Kidney (tissue), 14 donors: ENCODE data around the gene ARHGAP44. TPM values are rescaled to one million over a fixed set of nuclear protein-coding genes. Genes with fewer than 3 reads are reported as not detected.
A peak's percentile ranks its signal among the peaks of the same experiment; 100 is the strongest.

Experiments
- DNase-seq, 5 donors: peaks; one replicate each; pipeline ENCODE4 v3.0.0-alpha.2; 2013 to 2020
- FAIRE-seq: peaks from 2 replicates; lab custom pipeline; 2012; peaks lifted over from hg19 to GRCh38; lab: Jason Lieb, UNC
- H3K27ac ChIP-seq, 2 donors: one replicate each; pipeline ENCODE4 v1.7.0; 2013; ENCODE audit warnings: low read depth in 2 of 2, low read length in 2 of 2, inconsistent platforms in 1 of 2
- H3K27me3 ChIP-seq: one replicate; pipeline ENCODE4 v1.7.1; 2013; ENCODE audit warnings: low read length, inconsistent platforms; ENCODE audit not compliant: control insufficient read depth, insufficient read depth
- H3K36me3 ChIP-seq, 3 donors: one replicate each; pipeline versions ENCODE4 v1.7.0 to v1.7.1; 2013; ENCODE audit warnings: low read length in 3 of 3, control low read depth in 1 of 3, inconsistent platforms in 1 of 3; ENCODE audit not compliant: insufficient read depth in 3 of 3, control insufficient read depth in 2 of 3
- H3K4me1 ChIP-seq, 3 donors: one replicate each; pipeline versions ENCODE4 v1.7.0 to v1.7.1; 2013; ENCODE audit warnings: low read length in 3 of 3, inconsistent platforms in 1 of 3, low read depth in 1 of 3; ENCODE audit not compliant: control insufficient read depth in 2 of 3, insufficient read depth in 2 of 3
- H3K4me3 ChIP-seq, 3 donors: one replicate each; pipeline versions ENCODE4 v1.7.0 to v1.8.1; 2013; ENCODE audit warnings: low read length in 3 of 3, control low read depth in 1 of 3, inconsistent platforms in 1 of 3
- H3K9ac ChIP-seq, 3 donors: one replicate each; pipeline versions ENCODE4 v1.7.0 to v1.7.1; 2013; ENCODE audit warnings: low read length in 3 of 3, control low read depth in 1 of 3, inconsistent platforms in 1 of 3
- H3K9me3 ChIP-seq, 3 donors: one replicate each; pipeline versions ENCODE4 v1.7.0 to v1.7.1; 2013; ENCODE audit warnings: low read length in 3 of 3, control low read depth in 1 of 3, inconsistent platforms in 1 of 3; ENCODE audit not compliant: control insufficient read depth in 2 of 3, insufficient read depth in 1 of 3
- CTCF ChIP-seq: IDR thresholded peaks from 3 replicates; pipeline ENCODE4 v1.5.1; 2012; ENCODE audit warnings: mild to moderate bottlenecking, moderate library complexity, borderline replicate concordance; ENCODE audit not compliant: insufficient read depth; ENCODE audit errors: extremely low read depth
- intact Hi-C: fragments of 100-400 bp; cut with DNase I; formaldehyde crosslinking; loops from one replicate; pipeline ENCODE4 v1.11.1; 2022
- polyA plus RNA-seq: library from polyadenylated mRNA; stranded (reverse); fragments of 350-450 nt; fragmentation: Illumina TruSeq; extraction: RNeasy Lipid Tissue Mini Kit (QIAGEN cat#74804); gene quantifications from one replicate; pipeline ENCODE4 v1.2.3, GENCODE V29; 2014; ENCODE audit warnings: low read depth, low replicate concordance; ENCODE audit not compliant: insufficient read depth
- total RNA-seq: library from RNA; stranded (reverse); fragmentation: NEBNext Ultra II Directional; extraction: Animal tissue kit (Norgen Biotek cat#: 25700); gene quantifications from one replicate; pipeline ENCODE4 v1.2.1, GENCODE V29; 2021
- donor health status: control.
- donor health status: control.
- donor health status: control.
- donor health status: control.
- donor health status: control.
- donor health status: DM: yes; HTN: yes; CAD: no.
- donor health status: Normal renal cell carcinoma (clear cell type).

ARHGAP44 gene
- total and polyA plus RNA-seq, 2 donors from 2014 or later, result 3.7 to 8.4 TPM

DNA sequence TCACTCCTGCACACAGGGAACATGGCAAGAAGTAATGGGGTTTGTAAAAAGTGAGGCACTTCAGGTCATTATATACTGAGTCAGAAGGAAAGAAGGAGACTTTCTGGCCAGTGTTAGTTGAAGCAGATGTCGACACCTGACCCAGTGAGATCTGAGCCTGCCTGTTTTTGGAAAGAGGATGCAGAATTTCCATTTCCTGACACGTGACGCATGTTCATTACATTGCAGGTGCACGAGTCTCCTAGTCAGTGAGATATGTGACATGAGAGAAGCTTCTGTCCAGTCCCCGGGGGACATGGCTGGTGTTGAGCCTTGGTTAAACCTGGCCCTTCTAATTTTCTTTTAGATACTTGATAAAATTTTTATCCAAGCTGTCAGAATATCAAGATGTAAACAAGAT is 166.2 kb downstream of the ARHGAP44 start:
- no peaks in the 10 kb centered on the region for H3K4me1 ChIP-seq
- H3K9ac ChIP-seq, result no peak overlapping the region
- H3K4me3 ChIP-seq, result no peak overlapping the region
- DNase-seq (no peak), FAIRE-seq (no peak)
- intact Hi-C loops, result no loop called here
- H3K9me3 ChIP-seq, result no peaks in the 10 kb centered on the region
- peaks cover 0 to 4% (median 0%) of the 10 kb centered on the region in 3 donors for H3K36me3 ChIP-seq
- no peak for TF ChIP-seq CTCF
- H3K27me3 ChIP-seq, result no peaks in the 10 kb centered on the region
- H3K27ac ChIP-seq, result no peak overlapping the region

- TF ChIP-seq CTCF, result no peak
- no peak overlapping the region for H3K4me3 ChIP-seq
- peaks cover 0 to 4% (median 0%) of the 10 kb centered on the region in 3 donors for H3K36me3 ChIP-seq
- H3K9me3 ChIP-seq, result no peaks in the 10 kb centered on the region
- FAIRE-seq (no peak), DNase-seq (no peak)
- H3K27ac ChIP-seq, result no peak overlapping the region
- no peak overlapping the region for H3K9ac ChIP-seq
- H3K4me1 ChIP-seq, result no peaks in the 10 kb centered on the region
- no peaks in the 10 kb centered on the region for H3K27me3 ChIP-seq
- intact Hi-C loops, result no loop called here
Observed at GRCh38 chr17:12958786-12959185, 169.5 kb downstream of the ARHGAP44 start.

GRCh38 chr17:12959441-12959840 is 170.1 kb downstream of the ARHGAP44 start:
- intact Hi-C loops, result no loop called here
- TF ChIP-seq CTCF, result no peak
- no peaks in the 10 kb centered on the region for H3K4me1 ChIP-seq

DNA sequence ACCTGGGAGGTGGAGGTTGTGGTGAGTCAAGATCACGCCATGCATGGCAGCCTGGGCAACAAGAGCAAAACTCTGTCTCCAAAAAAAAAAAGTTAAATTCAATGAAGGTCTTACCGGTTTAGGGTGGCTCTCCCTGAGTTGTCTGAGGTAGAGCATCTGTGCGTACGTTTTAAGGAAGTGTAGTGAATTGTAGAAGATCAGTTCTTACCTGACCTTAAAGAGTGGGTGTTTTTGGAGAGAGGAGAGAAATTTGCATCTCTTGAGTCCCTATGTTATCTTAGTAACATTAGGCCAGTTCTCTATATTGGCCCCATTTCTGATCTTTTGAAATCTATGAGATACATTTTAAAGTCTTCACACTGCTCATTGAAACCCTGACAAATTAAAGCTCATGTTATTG is 172.4 kb downstream of the ARHGAP44 start:
- Histone ChIP-seq H3K9me3 (no peaks in the 10 kb centered on the region), H3K4me3 (no peak overlapping the region), H3K9ac (no peak overlapping the region), H3K36me3 (peaks cover 0 to 2% (median 0%) of the 10 kb centered on the region in 3 donors), H3K27me3 (no peaks in the 10 kb centered on the region), H3K27ac (no peak overlapping the region), H3K4me1 (no peaks in the 10 kb centered on the region)
- TF ChIP-seq CTCF, result no peak
- intact Hi-C loops, result no loop called here
- FAIRE-seq, result no peak
- no peak for DNase-seq

More at GRCh38 chr17:12959441-12959840, 170.1 kb downstream of the ARHGAP44 start:
- no peaks in the 10 kb centered on the region for H3K9me3 ChIP-seq
- FAIRE-seq, result no peak
- H3K9ac ChIP-seq, result no peak overlapping the region
- DNase-seq, result peak in 2 of 5 donors; percentile 12 to 30
- H3K4me3 ChIP-seq, result no peak overlapping the region
- peaks cover 0 to 4% (median 0%) of the 10 kb centered on the region in 3 donors for H3K36me3 ChIP-seq
- no peaks in the 10 kb centered on the region for H3K27me3 ChIP-seq
- no peak overlapping the region for H3K27ac ChIP-seq
